Activated CD8-positive, alpha-beta T cell treated with anti-CD3 and anti-CD28 coated beads for 36 hours (primary cell): ENCODE results near the gene IL1RN. TPM values are rescaled to one million over a fixed set of nuclear protein-coding genes. Genes with fewer than 3 reads are reported as not detected.

Experiments used
- ATAC-seq: fragments of 200-7000 bp; cut with Tn5 transposase; one replicate; pipeline ENCODE4 v1.10.0; 2021; ENCODE audit warnings: mild to moderate bottlenecking, moderate library complexity
- CTCF ChIA-PET: fragments of 350-600 bp; sonication (Branson Sonifier 250); formaldehyde crosslinking; loops from one replicate; lab custom pipeline; 2021; ENCODE audit warnings: antibody characterized with exemption; lab: Charles Lee
- POLR2A ChIA-PET: fragments of 350-600 bp; sonication (Branson Sonifier 250); formaldehyde crosslinking; loops from one replicate; lab custom pipeline; 2021; ENCODE audit warnings: antibody characterized with exemption; lab: Charles Lee
- DNase-seq: peaks from one replicate; pipeline ENCODE4 v3.0.0-alpha.2; 2020
- H3K27ac Mint-ChIP-seq: one replicate; pipeline ENCODE4 v1.8.0; 2021; ENCODE audit warnings: mild to moderate bottlenecking, mixed read lengths
- H3K27me3 Mint-ChIP-seq: one replicate; pipeline ENCODE4 v1.8.0; 2021; ENCODE audit warnings: mixed read lengths
- H3K36me3 Mint-ChIP-seq: one replicate; pipeline ENCODE4 v1.8.0; 2021; ENCODE audit warnings: low read depth, mixed read lengths
- H3K4me1 Mint-ChIP-seq: one replicate; pipeline ENCODE4 v1.8.0; 2021; ENCODE audit warnings: low read depth, mixed read lengths
- H3K4me3 Mint-ChIP-seq: one replicate; pipeline ENCODE4 v1.8.0; 2021; ENCODE audit warnings: mild to moderate bottlenecking, moderate library complexity, mixed read lengths
- H3K9me3 Mint-ChIP-seq: one replicate; pipeline ENCODE4 v1.8.0; 2021; ENCODE audit warnings: mixed read lengths
- intact Hi-C: fragments of 100-400 bp; cut with micrococcal nuclease; formaldehyde crosslinking; loops from one replicate; pipeline ENCODE4 v1.10.0; 2022
- total RNA-seq, 2 experiments: library from RNA; stranded (reverse); gene quantifications; one replicate each; pipeline ENCODE4 v1.2.3, GENCODE V29; 2021
- TF ChIP-seq, protein P1 (sequence below): fragments of 200-600 bp; IDR thresholded peaks from one replicate; pipeline ENCODE4 v1.8.0; 2022; ENCODE audit warnings: antibody characterized with exemption, mild to moderate bottlenecking

Gene IL1RN
- total RNA-seq, 2 experiments from 2014 or later: 0.50 to 0.85 TPM

DNA sequence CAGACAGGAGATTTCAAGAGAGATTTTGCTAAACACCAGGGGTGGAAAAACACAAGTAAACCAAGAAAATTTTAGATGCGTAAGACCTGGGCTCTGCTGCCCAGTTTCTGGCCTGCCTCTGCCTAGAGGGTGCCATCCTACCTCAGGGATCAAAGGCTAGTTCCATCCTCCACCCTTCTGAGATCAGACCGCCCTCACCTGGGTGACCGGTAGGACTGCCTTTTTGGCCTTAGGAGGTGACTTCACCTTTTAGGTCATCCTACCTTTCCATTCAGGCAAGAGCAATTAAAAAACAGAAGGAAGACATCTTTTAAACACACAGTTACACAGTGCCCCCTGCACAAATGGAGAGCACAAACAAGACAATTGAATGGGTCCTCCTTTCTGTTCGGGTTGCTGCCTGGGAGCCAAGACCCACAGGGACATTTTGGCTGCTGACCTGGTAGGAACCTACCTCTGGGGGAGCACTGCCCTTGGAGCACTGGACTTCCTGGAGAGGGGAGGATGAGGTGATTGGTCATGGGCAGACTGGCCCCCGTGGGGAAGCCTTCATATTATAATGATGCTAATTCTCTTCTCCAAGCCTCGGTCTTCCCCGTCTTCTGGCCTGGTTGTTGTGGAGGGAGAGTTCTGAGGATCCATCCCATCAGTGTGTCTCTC, 49.4 kb downstream of the IL1RN start:
- TF ChIP-seq, protein P1, sequence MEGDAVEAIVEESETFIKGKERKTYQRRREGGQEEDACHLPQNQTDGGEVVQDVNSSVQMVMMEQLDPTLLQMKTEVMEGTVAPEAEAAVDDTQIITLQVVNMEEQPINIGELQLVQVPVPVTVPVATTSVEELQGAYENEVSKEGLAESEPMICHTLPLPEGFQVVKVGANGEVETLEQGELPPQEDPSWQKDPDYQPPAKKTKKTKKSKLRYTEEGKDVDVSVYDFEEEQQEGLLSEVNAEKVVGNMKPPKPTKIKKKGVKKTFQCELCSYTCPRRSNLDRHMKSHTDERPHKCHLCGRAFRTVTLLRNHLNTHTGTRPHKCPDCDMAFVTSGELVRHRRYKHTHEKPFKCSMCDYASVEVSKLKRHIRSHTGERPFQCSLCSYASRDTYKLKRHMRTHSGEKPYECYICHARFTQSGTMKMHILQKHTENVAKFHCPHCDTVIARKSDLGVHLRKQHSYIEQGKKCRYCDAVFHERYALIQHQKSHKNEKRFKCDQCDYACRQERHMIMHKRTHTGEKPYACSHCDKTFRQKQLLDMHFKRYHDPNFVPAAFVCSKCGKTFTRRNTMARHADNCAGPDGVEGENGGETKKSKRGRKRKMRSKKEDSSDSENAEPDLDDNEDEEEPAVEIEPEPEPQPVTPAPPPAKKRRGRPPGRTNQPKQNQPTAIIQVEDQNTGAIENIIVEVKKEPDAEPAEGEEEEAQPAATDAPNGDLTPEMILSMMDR: no peak
- Mint-ChIP-seq H3K9me3 (peaks cover under 1% of the 10 kb centered on the region), H3K4me3 (peak overlapping the region; percentile 84), H3K27me3 (no peaks in the 10 kb centered on the region), H3K27ac (peak overlapping the region; percentile 81), H3K36me3 (peaks cover 92% of the 10 kb centered on the region), H3K4me1 (peaks cover 78% of the 10 kb centered on the region)
- DNase-seq (no peak), ATAC-seq (no peak)
- ChIA-PET POLR2A (interaction anchor here (0.7 to 5.8 kb wide), 7 partner anchors 12 to 104 kb away, joined by 3 to 58 read pairs (median 5); no protein-coding TSS in a partner anchor), CTCF (interaction anchor here (3.6 to 8.3 kb wide), 4 partner anchors 13 to 40 kb away, joined by 22 to 127 read pairs (median 38); no protein-coding TSS in a partner anchor)
- intact Hi-C loops: no loop called here

- Mint-ChIP-seq H3K27me3 (no peaks in the 10 kb centered on the region), H3K27ac (peak overlapping the region; percentile 79), H3K9me3 (no peaks in the 10 kb centered on the region), H3K4me1 (peaks cover 74% of the 10 kb centered on the region), H3K36me3 (peaks cover 90% of the 10 kb centered on the region), H3K4me3 (peak overlapping the region; percentile 84)
- POLR2A ChIA-PET: no interaction called here
- ATAC-seq: no peak
- intact Hi-C loops: no loop called here
- CTCF ChIA-PET: interaction anchor here (4.6 to 8.3 kb wide), 2 partner anchors 40 to 41 kb away, joined by 82 to 127 read pairs; no protein-coding TSS in a partner anchor
- TF ChIP-seq, protein P1: no peak
- no peak for DNase-seq
Observed at GRCh38 chr2:113178069-113178746, 50.8 kb downstream of the IL1RN start.

- ATAC-seq (peak; percentile 47), DNase-seq (peak; percentile 85)
- POLR2A ChIA-PET: no interaction called here
- Mint-ChIP-seq H3K36me3 (peaks cover 92% of the 10 kb centered on the region), H3K4me3 (peak overlapping the region; percentile 84), H3K4me1 (peaks cover 76% of the 10 kb centered on the region), H3K27ac (peak overlapping the region; percentile 79), H3K9me3 (no peaks in the 10 kb centered on the region), H3K27me3 (no peaks in the 10 kb centered on the region)
- TF ChIP-seq, protein P1: no peak
- CTCF ChIA-PET: interaction anchor here (2.8 to 4.6 kb wide), 2 partner anchors 25 to 41 kb away, joined by 8 to 82 read pairs; no protein-coding TSS in a partner anchor
- intact Hi-C loops: no loop called here
Observed at GRCh38 chr2:113178891-113179290, 51.5 kb downstream of the IL1RN start.

- peaks cover 89% of the 10 kb centered on the region for H3K36me3 Mint-ChIP-seq
- POLR2A ChIA-PET: interaction anchor here (0.6 to 3.0 kb wide), 5 partner anchors 8 to 81 kb away, joined by 3 to 16 read pairs (median 3); no protein-coding TSS in a partner anchor
- CTCF ChIA-PET: interaction anchor here (0.9 to 4.6 kb wide), 11 partner anchors 8 to 101 kb away, joined by 3 to 82 read pairs (median 6); no protein-coding TSS in a partner anchor
Observed at GRCh38 chr2:113179446-113180045, 52.1 kb downstream of the IL1RN start.

More at GRCh38 chr2:113179446-113180045, 52.1 kb downstream of the IL1RN start:
- ATAC-seq (no peak), DNase-seq (no peak)
- Mint-ChIP-seq H3K9me3 (no peaks in the 10 kb centered on the region), H3K4me3 (peak overlapping the region; percentile 84), H3K4me1 (peaks cover 78% of the 10 kb centered on the region), H3K27ac (peak overlapping the region; percentile 79), H3K27me3 (no peaks in the 10 kb centered on the region)
- TF ChIP-seq, protein P1: no peak
- intact Hi-C loops: loop anchor here (5.0 kb wide), 1 partner anchor 42 kb away; no protein-coding TSS in a partner anchor
